ENCODE measurements around the gene ALDH1A1.

DNA sequence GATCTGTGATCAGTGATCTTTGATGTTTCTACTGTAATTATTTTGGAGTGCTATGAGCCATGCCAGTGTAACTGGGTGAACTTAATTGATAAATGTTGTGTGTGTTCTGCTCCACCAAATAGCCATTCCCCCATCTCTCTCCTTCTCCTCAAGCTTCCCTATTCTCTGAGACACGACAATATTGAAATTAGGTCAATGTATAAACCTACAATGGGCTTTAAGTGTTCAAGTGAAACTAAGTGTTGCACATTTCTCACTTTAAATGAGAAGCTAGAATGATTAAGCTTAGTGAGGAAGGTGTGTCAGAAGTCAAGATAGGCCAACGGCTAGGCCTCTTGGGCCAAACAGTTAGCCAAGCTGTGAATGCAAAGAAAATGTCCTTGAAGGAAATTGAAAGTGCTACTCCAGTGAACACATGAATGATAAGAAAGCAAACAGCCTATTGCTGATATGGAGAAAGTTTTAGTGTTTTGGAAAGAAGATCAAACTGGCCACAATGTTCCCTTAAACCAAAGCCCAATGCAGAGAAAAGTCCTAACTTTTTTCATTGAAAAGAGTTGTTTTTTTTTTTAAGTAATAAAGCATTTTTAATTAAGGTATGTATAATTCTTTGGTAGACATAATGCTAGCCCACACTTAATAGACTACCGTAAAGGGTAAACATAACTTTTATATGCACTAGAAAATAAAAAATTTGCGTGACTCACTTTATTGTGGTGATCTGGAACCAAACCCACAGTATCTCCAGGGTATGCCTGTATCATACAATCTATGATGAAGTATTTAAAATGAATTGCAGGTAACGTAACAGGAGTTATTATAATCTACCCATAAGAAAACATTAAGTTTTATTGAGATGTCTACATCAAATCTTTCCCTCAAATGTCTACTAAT lies 42.5 kb upstream of the ALDH1A1 start:
- TF ChIP-seq, protein P1, sequence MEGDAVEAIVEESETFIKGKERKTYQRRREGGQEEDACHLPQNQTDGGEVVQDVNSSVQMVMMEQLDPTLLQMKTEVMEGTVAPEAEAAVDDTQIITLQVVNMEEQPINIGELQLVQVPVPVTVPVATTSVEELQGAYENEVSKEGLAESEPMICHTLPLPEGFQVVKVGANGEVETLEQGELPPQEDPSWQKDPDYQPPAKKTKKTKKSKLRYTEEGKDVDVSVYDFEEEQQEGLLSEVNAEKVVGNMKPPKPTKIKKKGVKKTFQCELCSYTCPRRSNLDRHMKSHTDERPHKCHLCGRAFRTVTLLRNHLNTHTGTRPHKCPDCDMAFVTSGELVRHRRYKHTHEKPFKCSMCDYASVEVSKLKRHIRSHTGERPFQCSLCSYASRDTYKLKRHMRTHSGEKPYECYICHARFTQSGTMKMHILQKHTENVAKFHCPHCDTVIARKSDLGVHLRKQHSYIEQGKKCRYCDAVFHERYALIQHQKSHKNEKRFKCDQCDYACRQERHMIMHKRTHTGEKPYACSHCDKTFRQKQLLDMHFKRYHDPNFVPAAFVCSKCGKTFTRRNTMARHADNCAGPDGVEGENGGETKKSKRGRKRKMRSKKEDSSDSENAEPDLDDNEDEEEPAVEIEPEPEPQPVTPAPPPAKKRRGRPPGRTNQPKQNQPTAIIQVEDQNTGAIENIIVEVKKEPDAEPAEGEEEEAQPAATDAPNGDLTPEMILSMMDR (IDR thresholded peaks at IDR 0.05 in 4 of 5, conservative IDR thresholded peaks at IDR 0.05 in 1 of 5): no peak
- TF ChIP-seq POLR2A (IDR thresholded peaks at IDR 0.05): no peak
